Thyroid gland (tissue), 4 donors: ENCODE measurements around the gene HPCAL1. TPM values are rescaled to one million over a fixed set of nuclear protein-coding genes. Genes with fewer than 3 reads are reported as not detected.

Source experiments
- DNase-seq, 2 donors: peaks; one replicate each; pipeline ENCODE4 v3.0.0-alpha.2; 2019
- H3K27ac ChIP-seq, 3 donors: fragments of 200-600 bp; sonication (generic); 1 replicate in 2 of 3; 2 replicates in 1 of 3; pipeline ENCODE4 v1.5.1; 2016 to 2019; ENCODE audit warnings: mild to moderate bottlenecking in 1 of 3, moderate library complexity in 1 of 3
- H3K27me3 ChIP-seq: fragments of 200-600 bp; sonication (generic); one replicate; pipeline ENCODE4 v1.5.1; 2019
- H3K36me3 ChIP-seq, 2 donors: fragments of 200-600 bp; sonication (generic); one replicate each; pipeline ENCODE4 v1.5.1; 2016 to 2019
- H3K4me1 ChIP-seq, 2 donors: fragments of 200-600 bp; sonication (generic); one replicate each; pipeline ENCODE4 v1.5.1; 2017 to 2019
- H3K4me3 ChIP-seq, 3 donors: fragments of 200-600 bp; sonication (generic); replicated peaks in 1 of 3; 1 replicate in 2 of 3; 2 replicates in 1 of 3; pipeline ENCODE4 v1.5.1; 2016; ENCODE audit warnings: mild to moderate bottlenecking in 1 of 3
- H3K9me3 ChIP-seq: fragments of 200-600 bp; sonication (generic); one replicate; pipeline ENCODE4 v1.5.1; 2017
- POLR2A ChIP-seq, 2 donors: fragments of 450-650 bp; IDR thresholded peaks; one replicate each; pipeline ENCODE4 v1.6.1; 2017; ENCODE audit warnings: antibody characterized with exemption in 2 of 2, mild to moderate bottlenecking in 2 of 2, moderate library complexity in 1 of 2
- WGBS, 2 donors: methylation state at CpG; one replicate each; pipeline ENCODE4 v1.1.5; 2017; 5-methylcytosine and 5-hydroxymethylcytosine counted together
- intact Hi-C: fragments of 100-400 bp; cut with DNase I; formaldehyde crosslinking; loops from one replicate; pipeline ENCODE4 v1.15.1; 2023
- total RNA-seq, 4 donors: library from RNA; depleted of rRNA; stranded (reverse); fragments of >200 nt; gene quantifications; one replicate each; pipeline ENCODE4 v1.2.3, GENCODE V29; 2016
- TF ChIP-seq, protein P1 (sequence below), 6 experiments: fragments of 200-600 bp in 3 of 6; fragments of 450-650 bp in 3 of 6; sonication (generic) in 3 of 6; IDR thresholded peaks; one replicate each; pipeline ENCODE4 v1.5.1; 2016 to 2019; ENCODE audit warnings: antibody characterized with exemption in 6 of 6, mild to moderate bottlenecking in 2 of 6, inconsistent platforms in 1 of 6, moderate library complexity in 1 of 6

Gene HPCAL1
- total RNA-seq, 4 donors from 2014 or later = 39.9 to 84.2 (median 64.8) TPM

GRCh38 chr2:10348891-10349290 lies 46.2 kb downstream of the HPCAL1 start:
- intact Hi-C loops = no loop called here
- Histone ChIP-seq H3K36me3 (no peaks in the 10 kb centered on the region), H3K27me3 (no peaks in the 10 kb centered on the region), H3K9me3 (no peaks in the 10 kb centered on the region), H3K4me3 (no peak overlapping the region), H3K4me1 (peaks cover 0 to 15% of the 10 kb centered on the region in 2 donors), H3K27ac (no peak overlapping the region)
- TF ChIP-seq POLR2A (IDR thresholded peaks at IDR 0.05) = no peak
- TF ChIP-seq, protein P1, sequence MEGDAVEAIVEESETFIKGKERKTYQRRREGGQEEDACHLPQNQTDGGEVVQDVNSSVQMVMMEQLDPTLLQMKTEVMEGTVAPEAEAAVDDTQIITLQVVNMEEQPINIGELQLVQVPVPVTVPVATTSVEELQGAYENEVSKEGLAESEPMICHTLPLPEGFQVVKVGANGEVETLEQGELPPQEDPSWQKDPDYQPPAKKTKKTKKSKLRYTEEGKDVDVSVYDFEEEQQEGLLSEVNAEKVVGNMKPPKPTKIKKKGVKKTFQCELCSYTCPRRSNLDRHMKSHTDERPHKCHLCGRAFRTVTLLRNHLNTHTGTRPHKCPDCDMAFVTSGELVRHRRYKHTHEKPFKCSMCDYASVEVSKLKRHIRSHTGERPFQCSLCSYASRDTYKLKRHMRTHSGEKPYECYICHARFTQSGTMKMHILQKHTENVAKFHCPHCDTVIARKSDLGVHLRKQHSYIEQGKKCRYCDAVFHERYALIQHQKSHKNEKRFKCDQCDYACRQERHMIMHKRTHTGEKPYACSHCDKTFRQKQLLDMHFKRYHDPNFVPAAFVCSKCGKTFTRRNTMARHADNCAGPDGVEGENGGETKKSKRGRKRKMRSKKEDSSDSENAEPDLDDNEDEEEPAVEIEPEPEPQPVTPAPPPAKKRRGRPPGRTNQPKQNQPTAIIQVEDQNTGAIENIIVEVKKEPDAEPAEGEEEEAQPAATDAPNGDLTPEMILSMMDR (IDR thresholded peaks at IDR 0.05) = no peak
- WGBS, 2 donors = 71 to 76% methylated on average over 7 of the region's 7 CpGs
- no peak for DNase-seq

GRCh38 chr2:10350761-10351160 lies 48.1 kb downstream of the HPCAL1 start:
- Histone ChIP-seq H3K4me1 (peaks cover 0 to 15% of the 10 kb centered on the region in 2 donors), H3K27me3 (no peaks in the 10 kb centered on the region), H3K36me3 (no peaks in the 10 kb centered on the region), H3K9me3 (no peaks in the 10 kb centered on the region), H3K27ac (no peak overlapping the region), H3K4me3 (no peak overlapping the region)
- intact Hi-C loops = no loop called here
- DNase-seq = no peak
- no peak for TF ChIP-seq POLR2A (IDR thresholded peaks at IDR 0.05)
- TF ChIP-seq, protein P1 (IDR thresholded peaks at IDR 0.05) = no peak
- WGBS, 2 donors = 63 to 65% methylated on average over 5 of the region's 5 CpGs

DNA sequence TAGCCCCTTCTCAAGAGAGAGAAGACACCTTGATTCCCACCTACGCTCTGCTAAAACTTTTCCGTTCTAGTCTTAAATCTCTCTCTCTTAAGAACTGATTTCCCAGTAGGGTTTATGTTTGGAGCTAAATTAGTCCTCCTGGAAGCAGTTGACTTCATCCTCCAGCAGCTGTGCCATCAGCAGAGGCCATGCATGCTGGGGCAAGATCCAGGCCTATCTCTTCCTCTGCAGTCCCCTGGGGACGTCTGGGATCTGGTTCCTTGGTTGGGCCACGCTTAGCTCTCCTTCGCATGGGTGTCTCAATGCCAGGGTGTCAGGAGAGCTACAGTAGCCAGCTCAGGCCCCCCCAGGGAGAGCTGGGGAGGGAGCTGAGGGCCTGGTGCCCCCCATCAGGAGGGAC lies 49.7 kb downstream of the HPCAL1 start:
- DNase-seq = no peak
- H3K27ac ChIP-seq = no peak overlapping the region
- H3K4me3 ChIP-seq = no peak overlapping the region
- H3K36me3 ChIP-seq = no peaks in the 10 kb centered on the region
- WGBS, 2 donors = 84 to 93% methylated on average over 5 of the region's 5 CpGs
- peaks cover 0 to 11% of the 10 kb centered on the region in 2 donors for H3K4me1 ChIP-seq
- TF ChIP-seq, protein P1 (IDR thresholded peaks at IDR 0.05) = no peak
- TF ChIP-seq POLR2A (IDR thresholded peaks at IDR 0.05) = no peak
- intact Hi-C loops = no loop called here
- H3K9me3 ChIP-seq = no peaks in the 10 kb centered on the region
- no peaks in the 10 kb centered on the region for H3K27me3 ChIP-seq

DNA sequence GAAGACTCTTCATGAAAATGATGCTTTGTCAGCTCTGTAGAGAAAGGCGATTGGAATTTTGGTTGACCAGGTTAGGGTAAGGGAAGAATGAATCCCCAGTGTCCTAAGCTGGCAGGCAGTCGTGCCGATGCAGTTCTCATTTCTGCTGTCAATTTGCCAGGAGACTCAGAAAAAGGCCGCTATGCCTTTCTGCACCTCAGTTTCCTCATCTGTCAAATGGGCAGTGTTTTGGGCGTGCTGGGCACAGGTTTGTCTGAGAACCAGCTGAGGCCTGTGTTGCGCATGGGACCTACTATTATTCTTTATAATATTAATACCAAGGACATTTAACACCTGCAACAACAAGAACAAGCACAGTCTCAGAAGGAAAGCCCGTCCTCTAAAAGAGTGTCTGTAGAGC lies 50.3 kb downstream of the HPCAL1 start:
- TF ChIP-seq POLR2A (IDR thresholded peaks at IDR 0.05) = no peak
- TF ChIP-seq, protein P1 (IDR thresholded peaks at IDR 0.05) = no peak
- intact Hi-C loops = no loop called here
- H3K27ac ChIP-seq = no peak overlapping the region
- no peaks in the 10 kb centered on the region for H3K9me3 ChIP-seq
- H3K4me3 ChIP-seq = no peak overlapping the region
- no peaks in the 10 kb centered on the region for H3K36me3 ChIP-seq
- WGBS, 2 donors = 94 to 97% methylated on average over 7 of the region's 7 CpGs
- H3K27me3 ChIP-seq = no peaks in the 10 kb centered on the region
- peaks cover 0 to 8% of the 10 kb centered on the region in 2 donors for H3K4me1 ChIP-seq
- DNase-seq = no peak

GRCh38 chr2:10353931-10354330 lies 51.2 kb downstream of the HPCAL1 start:
- no peaks in the 10 kb centered on the region for H3K27me3 ChIP-seq
- H3K27ac ChIP-seq = no peak overlapping the region
- H3K4me1 ChIP-seq = no peaks in the 10 kb centered on the region
- no peaks in the 10 kb centered on the region for H3K9me3 ChIP-seq
- no peak for TF ChIP-seq POLR2A (IDR thresholded peaks at IDR 0.05)
- TF ChIP-seq, protein P1 (IDR thresholded peaks at IDR 0.05) = no peak
- H3K36me3 ChIP-seq = no peaks in the 10 kb centered on the region
- 95 to 97% methylated on average over 9 of the region's 9 CpGs for WGBS, 2 donors
- no peak for DNase-seq
- no peak overlapping the region for H3K4me3 ChIP-seq
- intact Hi-C loops = no loop called here
